ENCODE results near the gene HSPA1L.

GRCh38 chr6:31785475-31785874, 29.6 kb downstream of the HSPA1L start:
- TF ChIP-seq CTCF (IDR thresholded peaks at IDR 0.05) (no peak), EZH2phosphoT487 (IDR thresholded peaks at IDR 0.05) (no peak)
